Retinal pigment epithelial cell (primary cell): ENCODE results near the gene CNTNAP2.

Experiments
- DNase-seq: peaks from one replicate; pipeline ENCODE4 v3.0.0-alpha.2; 2010; ENCODE audit warnings: low read depth
- H3K4me3 ChIP-seq: 2 replicates; pipeline ENCODE4 v1.5.1; 2011; ENCODE audit warnings: mild to moderate bottlenecking, low read length, control low read depth, moderate library complexity
- TF ChIP-seq, protein P1 (sequence below): conservative IDR thresholded peaks from 2 replicates; pipeline ENCODE4 v1.5.1; 2011; ENCODE audit warnings: low read depth, low read length, control low read depth, inconsistent platforms

The CNTNAP2 gene

DNA sequence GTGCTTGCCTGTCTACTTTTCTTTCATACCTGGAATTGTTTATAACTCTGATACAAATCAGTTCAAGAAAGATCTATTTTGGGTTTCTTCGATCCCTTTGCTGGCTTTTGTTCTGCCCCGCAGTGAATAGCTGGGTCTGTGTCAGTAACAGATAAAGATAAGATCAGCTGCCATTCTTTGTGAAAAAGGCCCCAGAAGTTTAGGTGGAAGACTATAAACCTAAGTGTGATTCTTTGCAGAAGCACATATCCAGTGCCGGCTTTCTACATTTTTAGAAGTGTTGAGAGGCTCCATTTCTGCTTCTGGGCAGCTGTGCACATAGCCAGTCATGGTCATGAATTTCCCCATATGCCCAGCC is 1787.6 kb downstream of the CNTNAP2 start:
- H3K4me3 ChIP-seq = no peak overlapping the region
- DNase-seq = no peak
- TF ChIP-seq, protein P1, sequence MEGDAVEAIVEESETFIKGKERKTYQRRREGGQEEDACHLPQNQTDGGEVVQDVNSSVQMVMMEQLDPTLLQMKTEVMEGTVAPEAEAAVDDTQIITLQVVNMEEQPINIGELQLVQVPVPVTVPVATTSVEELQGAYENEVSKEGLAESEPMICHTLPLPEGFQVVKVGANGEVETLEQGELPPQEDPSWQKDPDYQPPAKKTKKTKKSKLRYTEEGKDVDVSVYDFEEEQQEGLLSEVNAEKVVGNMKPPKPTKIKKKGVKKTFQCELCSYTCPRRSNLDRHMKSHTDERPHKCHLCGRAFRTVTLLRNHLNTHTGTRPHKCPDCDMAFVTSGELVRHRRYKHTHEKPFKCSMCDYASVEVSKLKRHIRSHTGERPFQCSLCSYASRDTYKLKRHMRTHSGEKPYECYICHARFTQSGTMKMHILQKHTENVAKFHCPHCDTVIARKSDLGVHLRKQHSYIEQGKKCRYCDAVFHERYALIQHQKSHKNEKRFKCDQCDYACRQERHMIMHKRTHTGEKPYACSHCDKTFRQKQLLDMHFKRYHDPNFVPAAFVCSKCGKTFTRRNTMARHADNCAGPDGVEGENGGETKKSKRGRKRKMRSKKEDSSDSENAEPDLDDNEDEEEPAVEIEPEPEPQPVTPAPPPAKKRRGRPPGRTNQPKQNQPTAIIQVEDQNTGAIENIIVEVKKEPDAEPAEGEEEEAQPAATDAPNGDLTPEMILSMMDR = no peak

DNA sequence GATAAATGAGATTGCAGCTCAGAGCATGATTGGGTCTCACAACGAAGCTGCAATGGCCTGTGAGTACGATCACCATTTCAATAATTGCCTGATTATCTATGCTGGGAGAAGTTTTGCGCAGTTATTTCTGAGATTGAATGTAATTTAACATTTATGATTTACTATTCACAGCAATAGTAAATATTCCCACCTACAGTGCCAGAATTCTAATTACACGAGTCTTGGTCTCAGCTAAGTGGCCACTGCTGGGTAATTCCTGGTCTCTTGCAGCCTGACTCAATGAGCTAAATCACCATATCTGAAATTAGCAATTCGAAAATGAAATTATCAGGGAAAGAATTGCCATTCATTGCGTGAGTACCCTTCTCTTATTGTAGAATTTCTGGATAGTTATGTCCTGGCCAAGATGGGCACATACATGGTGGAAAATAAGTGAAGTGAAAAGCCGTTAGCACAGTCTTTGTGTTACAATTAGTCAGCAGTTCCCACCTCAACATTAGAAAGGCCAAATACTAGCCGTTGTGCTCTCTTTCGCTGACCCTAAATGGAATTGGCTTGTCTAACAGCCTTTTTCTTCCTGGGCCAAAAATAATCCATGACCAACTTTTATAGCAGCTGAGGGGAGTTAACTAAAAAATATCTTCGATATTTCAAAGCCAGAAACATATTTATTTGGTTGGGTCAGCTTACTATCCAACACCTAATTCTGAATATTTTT is 1793.0 kb downstream of the CNTNAP2 start:
- TF ChIP-seq, protein P1 = no peak
- DNase-seq = no peak
- H3K4me3 ChIP-seq = no peak overlapping the region

DNA sequence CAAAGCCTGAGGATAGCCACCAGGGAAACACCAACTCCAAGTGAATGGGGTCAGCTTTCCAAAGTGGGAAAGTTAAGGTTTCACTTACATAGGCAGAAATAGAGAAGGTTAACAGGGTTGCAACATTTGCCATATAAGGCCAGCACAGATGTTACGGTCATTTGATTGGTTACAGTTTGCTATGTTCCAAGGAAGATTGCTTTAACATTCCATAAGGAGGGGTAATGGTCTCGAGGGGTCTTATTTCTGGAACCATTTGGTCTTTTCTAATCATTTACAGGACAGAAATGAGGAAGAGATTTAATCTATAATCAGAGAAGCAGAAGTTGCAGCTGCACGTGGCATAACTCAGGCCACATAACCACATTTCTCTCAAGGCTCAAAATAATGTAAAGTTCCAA is 1794.6 kb downstream of the CNTNAP2 start:
- no peak for DNase-seq
- no peak overlapping the region for H3K4me3 ChIP-seq

DNA sequence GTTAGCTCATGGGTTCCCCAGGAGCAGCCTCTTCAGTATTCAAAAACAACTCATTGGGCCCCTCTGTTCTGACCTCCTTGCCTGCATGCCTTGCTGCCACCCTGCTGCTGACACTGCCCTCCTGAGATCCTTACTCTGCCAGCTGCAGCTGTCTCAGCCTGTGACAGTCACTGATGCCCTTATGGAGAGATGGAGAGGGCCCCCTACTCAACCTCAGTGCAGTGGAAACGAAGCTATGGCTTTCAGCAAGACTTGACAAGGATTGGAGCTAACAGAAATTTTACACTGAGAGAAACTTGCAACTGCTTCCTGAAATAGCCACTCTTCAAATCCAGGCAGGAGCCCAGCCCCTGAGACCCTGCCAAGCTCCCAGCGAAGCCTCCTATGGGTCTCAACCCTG is 1795.7 kb downstream of the CNTNAP2 start:
- H3K4me3 ChIP-seq = no peak overlapping the region
- no peak for DNase-seq
- TF ChIP-seq, protein P1 = no peak

More for the DNA sequence above, 1794.6 kb downstream of the CNTNAP2 start:
- TF ChIP-seq, protein P1 = no peak

DNA sequence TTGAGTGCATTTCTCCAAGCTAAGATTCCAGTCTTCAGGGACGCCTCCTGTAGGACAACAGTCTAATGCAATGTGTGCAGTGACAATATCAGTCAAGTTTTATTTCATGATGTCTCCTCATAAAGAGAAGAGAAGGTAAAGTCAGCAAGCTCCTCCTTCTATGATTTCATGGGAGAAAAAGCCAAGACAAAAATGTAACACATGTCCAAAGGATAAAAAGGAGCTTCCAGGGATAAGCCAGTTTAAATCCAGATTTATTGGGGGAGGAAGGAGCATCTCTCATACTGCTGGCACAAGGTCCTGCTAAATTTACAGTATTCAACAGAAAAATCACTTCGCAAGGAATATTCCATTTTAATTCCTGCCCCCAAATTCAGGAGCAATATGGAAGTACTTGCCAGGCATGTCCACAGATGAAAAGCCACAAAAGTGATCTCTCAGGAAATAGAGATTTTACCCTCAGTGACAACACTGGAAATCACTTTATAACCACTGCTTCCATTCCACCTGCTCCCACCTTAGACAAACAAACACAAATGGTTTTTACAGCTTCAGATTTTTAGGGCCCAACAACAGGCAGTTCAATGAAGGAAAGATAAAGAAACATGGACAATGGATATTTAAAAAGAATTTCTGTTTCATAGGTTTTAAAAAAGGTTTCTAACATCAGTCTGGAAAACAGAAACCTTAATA is 1796.5 kb downstream of the CNTNAP2 start:
- TF ChIP-seq, protein P1 = no peak
- DNase-seq = no peak
- H3K4me3 ChIP-seq = no peak overlapping the region

DNA sequence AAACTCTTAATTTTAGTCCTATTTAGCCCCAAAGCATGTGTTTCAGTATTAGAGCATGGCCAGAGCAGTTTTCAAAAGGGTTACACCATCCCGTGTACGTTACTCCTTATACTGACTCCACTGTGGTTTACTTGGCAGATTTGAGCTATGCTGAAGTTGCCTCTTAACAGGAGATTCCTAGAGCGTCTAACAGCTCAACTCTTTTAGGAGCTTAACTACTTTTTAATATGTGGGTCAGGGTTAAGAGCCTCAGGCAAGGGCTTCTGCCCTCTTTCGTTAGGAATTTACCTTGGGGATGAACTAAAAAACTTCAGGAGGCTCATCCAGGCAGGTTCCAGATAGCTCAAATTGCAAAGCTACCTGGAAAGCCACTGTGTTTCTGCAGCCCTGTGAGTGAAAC is 1799.2 kb downstream of the CNTNAP2 start:
- H3K4me3 ChIP-seq = no peak overlapping the region
- DNase-seq = no peak
- TF ChIP-seq, protein P1 = no peak

DNA sequence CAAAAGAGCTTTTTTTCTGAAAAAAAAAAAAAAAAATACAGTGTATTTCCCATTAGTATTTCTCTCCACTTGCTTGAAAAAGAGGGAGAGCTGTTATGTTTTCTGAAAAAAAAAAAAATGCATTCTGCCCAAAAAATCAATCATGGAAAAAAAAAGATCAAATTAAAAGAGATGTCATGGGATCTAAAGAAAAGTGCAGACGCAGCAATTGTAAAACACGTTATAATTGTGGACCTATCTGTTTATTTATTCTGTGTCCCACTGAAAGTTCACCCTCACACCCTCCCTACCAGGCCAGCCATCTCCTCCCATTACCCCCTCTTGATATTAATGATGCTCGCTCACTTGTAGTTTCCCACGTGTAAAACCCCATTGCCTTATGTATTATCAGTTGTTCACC is 1800.0 kb downstream of the CNTNAP2 start:
- TF ChIP-seq, protein P1 = no peak
- DNase-seq = no peak

More for the DNA sequence above, 1800.0 kb downstream of the CNTNAP2 start:
- H3K4me3 ChIP-seq = no peak overlapping the region
